Kidney capillary endothelial cell (primary cell): ENCODE results near the gene TRIM2.

ENCODE experiments used
- DNase-seq: peaks from one replicate; pipeline ENCODE4 v3.0.0-alpha.2; 2018; ENCODE audit warnings: low spot score

TRIM2 gene

DNA sequence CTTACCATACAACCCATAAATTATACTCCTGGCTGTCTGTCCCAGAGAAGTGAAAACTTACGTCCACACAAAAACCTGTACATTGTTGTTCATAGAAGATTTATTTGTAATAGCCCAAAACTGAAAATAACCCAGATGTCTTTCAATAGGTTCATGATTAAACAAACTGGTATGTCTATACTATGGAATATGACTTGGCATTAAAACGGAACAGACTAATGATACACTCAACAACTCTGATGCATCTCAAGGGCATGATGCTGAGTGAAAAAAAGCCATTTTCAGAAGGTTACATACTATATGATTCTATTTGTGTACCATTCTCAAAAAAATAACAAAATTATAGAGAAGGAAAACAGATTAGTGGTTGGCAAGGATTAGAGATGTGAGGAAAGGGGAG lies 128.7 kb downstream of the TRIM2 start:
- DNase-seq: no peak

DNA sequence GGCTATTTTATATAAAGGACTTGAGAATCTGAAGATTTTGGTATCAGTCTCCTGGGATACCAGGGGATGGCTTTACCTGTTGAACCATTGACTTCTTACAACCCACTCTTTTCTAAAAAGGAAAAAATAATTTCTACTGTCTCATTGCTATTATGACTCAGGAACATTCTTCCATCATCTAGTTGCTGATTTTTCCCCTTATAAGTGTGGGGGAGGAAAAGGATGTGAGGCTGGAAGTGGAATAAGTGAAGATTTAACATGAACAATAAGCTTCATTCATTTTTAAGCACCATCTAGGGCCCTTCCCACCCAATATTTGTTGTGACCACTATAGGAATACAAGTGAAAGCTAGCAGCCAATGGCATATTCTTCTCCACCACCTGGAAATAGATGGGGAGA lies 129.6 kb downstream of the TRIM2 start:
- no peak for DNase-seq

DNA sequence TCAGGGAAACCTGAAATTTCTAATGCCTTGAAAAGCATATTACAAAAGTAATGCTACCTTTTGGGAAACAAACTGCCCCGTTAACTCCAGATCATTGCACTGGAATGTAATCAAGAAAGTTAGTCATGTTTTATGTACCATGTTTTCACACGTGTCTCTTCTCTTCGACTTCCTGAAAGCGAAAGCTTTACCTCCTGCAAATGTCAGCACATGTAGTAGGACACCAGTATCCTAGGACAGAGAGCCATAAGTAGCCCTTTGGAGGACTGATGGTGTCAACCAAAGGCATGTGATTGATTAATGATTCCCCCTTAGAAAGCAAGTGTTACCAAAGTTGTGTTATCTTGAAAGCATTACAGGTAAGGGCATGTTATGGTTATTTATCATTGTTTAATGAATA lies 131.4 kb downstream of the TRIM2 start:
- DNase-seq: no peak

DNA sequence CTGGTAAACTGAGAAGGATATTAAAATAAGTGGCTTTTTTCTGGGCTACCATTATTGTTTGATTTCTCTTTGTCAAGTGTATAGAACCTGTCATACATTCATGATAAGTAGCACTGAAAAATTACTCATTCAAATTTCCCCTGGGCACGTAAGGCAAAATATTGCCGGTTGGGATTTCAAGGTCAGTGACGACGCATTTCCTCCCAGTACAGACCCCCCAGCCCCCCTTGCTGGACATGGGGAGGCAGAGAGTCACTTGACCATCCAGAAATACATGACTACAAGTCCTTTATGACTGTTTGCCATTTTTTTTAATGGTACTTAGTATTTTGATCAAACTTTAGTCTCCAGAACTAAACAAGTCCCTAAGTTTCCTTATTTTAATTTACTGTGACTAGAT lies 133.4 kb downstream of the TRIM2 start:
- peak; percentile 82 for DNase-seq

DNA sequence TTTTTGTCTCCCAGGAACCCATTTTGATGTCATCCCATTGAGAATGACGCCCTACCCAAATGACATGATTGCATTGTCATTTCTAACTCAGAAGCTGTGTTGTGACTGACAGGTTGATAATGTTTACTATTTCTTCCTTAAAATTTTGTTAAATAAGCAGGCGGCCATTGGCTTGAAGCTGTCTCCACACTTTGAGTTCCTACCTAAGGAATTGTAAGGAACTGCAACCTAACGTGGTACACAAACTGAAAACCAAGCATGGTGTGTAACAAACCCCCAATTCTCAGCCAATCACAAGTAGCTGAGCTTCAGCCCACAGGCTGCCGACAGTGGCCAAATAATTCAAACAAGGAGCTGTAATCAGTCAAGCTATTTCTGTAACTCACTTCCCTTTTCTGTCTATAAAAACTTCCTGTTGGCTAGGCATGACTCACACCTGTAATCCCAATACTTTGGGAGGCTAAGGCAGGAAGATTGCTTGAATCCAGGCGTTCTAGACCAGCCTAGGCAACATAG lies 137.4 kb downstream of the TRIM2 start:
- DNase-seq: peak; percentile 95

DNA sequence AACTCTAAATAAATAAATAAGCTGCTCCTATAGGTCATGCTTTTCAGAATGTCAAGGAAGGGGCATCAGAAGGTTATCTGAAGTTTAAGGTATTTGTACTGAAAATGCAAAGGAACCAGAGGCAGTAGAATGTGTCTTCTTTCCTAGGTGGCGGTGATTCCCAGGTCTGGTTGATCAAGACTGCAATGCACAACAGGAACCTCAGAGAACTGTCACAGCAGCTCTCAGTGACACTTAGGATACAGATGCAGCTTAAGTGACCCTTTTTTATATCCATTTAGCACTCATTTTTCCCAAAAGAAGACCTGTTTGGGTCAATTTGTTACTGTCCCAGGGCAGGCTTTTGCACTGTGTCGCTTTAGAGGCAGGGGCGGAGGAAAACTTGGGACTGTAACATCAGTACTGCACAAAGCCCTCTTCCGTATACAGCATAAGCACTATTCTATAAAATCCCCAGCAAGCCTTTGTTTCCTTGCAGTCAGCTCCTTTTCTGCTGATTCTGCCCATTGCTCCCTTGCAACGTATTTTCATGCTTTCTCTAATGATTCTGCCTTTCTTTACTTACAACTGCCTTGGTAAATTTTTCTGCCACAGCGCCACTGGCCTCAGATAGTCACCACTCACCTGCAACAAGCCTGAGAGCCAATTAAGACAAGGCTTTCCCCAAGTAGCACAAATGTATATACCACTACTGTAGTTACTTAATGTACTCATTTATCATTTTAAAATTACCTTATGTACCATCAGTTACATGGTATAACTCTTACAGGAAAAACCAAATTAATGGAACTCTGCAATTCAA lies 138.7 kb downstream of the TRIM2 start:
- no peak for DNase-seq

DNA sequence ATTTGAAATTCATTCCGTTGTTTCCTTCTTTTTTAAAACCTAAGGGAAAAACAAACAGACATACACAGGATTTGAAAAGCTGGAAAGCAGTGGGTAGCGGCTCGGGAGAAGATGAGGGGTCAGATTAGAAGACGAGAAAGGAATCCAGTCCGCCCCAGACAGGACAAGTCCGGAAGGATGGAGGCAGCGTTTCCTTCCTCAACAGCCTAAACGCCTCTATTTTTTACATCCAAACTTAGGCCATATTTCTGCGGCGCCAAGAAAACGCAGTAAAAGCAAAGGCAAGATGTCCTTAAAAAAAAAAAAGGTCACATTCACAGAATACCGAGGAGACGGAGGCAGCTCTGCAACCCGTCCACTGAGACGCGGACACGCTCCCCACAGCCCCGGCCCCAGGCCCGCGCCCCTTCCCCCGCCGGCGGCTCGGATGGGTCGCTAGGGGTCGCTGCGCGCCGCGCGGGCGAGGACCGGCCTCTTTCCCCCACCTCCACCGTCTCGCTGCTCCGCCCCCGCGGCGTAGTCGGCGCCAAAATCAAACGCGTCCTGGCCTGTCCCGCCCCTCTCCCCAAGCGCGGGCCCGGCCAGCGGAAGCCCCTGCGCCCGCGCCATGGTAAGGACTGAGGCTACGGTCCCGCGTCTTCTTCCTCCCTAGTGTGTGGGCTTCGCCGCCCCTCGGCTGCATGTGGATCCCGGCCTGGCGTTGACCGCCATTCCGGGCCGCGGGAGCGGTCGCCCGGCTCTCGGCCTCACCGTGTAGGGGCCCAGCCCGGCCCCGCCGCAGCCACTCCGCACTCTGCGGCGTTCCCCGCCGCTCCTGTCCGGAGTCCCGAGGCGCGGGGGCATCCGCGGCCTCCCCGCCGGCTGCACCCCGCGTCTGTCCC lies 140.1 kb downstream of the TRIM2 start, which contains the start of gene MND1:
MND1 (plus strand) TSS at position 558 of the 881 bp plus-strand sequence; CDS start at position 608, 50 bp downstream.
- DNase-seq: peak; percentile 80

DNA sequence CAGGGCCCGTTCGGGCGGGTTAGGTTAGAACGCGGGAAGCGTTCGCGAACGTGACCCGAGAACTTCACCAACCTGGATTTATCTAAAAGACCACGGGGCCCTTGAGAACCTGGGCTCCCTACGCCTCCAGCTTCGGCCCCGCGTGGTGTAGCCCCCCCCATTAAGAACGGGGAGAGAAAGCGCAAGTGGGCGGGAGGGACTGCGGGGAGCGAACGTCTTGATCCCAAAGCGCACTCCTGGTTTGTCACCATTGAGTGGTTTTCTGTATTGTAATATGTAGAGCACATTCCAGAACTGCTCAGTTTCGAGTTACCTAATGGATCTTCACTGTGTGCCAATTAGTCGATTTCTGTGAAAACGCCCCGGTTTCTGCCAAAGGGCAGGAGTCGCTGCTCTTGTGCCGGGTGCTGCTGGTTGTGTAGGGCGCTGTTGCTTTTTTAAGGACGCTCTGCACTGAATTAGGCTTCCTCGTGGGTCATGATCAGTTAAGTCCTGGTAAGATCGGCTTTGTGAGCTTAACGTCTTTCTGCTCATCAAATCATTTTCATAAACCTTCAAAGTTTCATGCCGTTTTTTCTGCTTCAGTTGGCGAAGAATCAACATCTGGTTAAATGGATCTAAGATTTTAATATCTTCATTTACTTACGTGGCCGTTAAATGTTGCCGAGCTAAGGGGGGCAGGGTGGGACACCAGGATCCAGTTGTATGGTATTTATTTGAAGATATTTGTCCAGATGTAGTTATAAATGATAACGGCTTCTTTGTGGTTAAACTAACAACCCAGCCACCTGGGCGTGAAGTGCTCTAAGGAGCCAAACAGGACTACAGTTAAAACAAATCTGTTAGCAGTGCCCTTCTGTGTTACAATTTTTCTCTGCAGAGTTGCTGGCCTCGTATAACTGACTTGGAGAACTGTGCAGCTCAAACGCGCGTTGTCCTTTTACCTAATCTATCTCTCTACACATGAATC lies 141.1 kb downstream of the TRIM2 start:
- no peak for DNase-seq

DNA sequence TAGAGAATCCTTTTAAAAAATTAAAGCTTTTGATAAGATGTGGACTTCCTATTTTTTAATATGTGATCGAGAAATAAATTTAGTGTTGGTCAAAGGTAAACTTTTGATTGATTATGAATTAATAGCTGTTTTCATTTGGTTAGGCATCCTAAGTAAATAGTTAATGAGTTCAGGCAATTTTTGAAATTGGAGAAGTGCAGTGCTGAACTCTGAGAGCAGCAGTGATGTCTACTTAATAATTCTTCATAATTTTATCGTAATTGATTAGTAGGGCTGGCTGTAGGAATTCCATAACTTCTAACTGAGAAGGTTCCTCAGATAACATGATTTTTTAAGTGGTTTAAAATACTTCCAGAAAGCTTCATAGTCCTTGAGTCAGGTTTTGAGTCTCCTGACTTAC lies 141.8 kb downstream of the TRIM2 start:
- DNase-seq: no peak

DNA sequence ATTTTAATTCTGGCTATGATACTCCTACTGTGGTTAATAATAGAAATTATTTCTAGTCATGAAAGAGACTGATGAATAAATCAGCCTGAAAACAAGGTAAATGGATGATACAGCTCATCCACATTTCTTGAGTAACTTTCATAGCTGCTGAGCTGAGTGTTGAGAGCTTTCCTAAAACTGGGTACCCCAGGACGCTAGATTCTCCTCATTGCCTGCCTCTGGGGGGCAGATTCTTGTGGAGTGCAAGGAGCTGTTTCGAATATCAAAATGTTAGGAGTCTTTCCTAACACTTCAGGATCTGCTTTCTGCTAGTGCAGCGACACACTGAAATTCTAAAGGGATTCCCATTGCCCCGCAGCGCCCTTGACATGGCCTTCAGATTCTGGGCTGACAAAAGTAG lies 142.3 kb downstream of the TRIM2 start:
- no peak for DNase-seq

DNA sequence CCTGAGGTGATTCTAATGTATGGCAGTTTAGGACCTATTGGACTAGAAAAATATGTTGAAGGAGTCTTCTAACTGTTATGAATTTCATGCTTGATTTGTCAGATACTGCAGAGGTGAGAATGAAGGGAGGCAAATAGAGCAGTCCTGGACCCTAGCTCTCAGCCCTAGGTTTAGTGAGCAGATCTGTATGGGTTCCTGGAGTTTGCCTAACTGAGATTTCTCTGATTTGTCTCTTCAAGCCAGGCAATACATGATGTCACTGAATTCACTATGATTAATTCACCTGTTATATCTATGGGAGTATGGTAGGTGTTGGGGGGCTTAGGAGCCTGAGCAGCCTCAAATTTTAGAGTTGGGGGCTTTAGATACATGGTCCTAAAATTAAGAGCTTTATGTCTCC lies 142.9 kb downstream of the TRIM2 start:
- no peak for DNase-seq

DNA sequence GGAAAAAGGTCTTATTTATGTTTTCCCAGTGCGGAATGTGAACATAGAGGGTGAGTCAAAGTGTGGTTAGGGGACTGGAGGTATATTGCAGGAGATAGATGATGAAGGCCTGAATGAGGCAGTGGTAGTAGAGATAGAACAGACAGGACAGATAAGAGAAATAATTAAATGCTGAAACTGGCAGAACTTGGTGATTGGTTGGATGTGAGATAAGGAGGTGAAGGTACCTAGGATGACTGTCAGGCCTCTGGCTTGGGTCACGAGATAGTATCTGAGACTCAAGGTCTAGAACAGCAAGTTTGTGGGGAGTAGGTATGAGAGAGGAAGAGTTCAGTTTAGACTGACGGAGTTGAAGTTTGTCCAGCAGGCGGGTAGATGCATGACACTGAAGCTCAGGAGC lies 143.8 kb downstream of the TRIM2 start:
- no peak for DNase-seq

DNA sequence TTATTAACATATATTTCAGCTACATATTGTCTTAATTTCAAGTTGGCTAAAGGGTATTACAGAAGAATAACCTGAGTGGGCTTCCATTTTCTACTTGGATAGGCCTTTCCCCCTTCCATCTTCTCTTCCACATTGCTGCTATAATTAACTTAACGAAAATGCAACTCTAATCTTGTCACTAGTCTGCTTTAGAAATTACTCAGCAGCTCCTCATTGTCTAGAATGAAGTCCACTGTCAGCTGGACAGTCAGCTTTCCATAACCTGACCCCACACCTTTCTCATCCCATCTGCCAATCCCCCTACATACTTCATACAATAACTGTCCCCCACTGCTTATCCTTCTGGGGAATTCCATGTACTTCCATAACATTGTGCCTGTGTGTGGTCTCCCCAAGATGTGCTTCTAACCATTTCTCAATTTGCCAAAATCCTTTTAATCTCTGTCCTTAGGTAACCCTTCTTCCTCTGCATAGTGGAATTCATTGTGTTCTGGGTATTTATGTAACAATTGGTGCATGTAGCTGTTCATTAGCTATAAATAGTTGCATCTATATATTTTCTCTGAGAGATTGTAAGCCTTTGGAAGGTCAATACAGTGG lies 145.1 kb downstream of the TRIM2 start:
- no peak for DNase-seq

DNA sequence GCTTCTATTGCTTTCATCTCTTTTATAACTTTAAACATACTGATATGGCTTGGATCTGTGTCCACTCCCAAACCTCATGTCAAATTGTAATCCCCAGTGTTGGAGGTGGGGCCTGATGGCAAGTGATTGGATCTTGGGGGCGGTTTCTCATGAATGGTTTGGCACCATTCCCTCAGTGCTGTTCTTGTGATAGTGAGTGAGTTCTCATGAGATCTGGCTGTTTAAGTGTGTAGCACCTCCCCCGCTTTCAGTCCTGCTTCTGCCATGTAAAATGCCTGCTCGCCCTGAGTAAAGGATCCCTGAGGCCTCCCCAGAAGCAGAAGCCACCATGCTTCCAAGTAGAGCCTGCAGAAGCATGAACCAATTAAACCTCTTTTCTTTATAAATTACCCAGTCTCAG lies 157.9 kb downstream of the TRIM2 start:
- no peak for DNase-seq

DNA sequence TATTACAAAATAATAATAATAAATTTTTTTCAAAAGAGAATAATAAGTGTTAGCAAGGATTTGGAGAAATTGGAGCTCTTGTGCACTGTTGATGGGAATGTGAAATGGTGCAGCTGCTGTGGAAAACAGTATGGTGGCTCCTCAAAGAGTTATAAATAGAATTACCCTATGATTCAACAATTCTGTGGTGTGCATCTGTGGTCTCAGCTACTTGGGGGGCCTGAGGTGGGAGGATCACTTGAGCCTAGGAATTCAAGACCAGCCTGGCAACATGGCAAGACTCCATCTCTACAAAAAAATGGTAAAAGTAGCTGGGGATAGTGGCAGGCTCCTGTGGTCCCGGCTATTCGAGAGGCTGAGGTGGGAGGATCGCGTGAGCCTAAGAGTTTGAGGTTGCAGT lies 159.8 kb downstream of the TRIM2 start:
- no peak for DNase-seq

DNA sequence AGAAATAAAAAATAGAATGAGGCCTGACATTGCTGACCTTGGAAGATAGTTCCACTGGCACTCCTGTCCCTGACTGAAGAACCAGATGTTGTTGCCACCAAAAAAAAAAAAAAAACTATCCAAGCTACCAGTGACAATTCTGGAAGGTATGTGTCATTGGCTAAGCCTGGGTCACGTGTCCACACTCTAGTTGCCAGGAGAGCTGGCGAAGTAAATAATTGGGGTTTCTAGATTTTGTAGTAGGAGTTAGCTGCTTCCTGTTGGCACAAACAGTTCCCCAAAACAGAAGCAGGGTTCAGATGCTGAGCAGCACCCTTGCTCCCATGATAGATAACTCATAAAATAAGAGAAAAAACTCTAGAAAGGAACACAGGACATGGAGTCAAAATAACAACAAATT lies 160.8 kb downstream of the TRIM2 start:
- DNase-seq: no peak

DNA sequence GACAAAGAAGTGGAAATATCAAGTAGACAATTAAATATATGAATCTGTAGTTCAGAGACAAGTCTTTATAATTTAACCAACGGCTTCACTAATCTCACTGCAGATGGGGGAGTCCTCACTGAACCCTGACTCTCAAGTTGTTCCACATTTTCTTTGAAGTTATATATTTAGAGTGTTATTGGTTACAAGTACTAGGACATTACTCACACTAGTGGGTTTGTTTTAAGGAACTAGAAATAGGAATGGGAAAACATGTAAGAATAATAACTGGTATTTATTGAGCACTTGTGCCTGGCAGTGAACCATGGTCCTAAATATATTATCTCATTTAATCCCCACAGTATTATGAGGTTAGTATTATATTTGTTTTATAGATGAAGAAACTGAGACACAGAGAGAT lies 162.2 kb downstream of the TRIM2 start:
- DNase-seq: no peak

DNA sequence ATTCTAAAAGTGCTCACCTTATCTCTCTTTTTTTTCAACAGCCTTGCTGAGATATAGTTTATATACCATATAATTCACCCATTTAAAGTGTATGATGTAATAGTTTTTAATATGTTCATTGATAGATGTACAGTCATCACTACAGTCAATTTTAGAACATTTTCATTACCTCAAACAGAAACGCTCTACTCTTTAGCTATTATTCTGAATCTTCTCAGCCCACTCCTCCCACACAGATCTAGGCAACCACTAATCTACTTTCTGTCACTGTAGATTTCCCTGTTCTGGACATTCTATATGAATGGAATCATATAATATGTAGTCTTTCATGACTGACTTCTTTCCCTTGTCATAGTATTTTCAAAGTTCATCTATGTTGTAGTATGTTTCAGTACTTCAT lies 162.8 kb downstream of the TRIM2 start:
- DNase-seq: no peak

DNA sequence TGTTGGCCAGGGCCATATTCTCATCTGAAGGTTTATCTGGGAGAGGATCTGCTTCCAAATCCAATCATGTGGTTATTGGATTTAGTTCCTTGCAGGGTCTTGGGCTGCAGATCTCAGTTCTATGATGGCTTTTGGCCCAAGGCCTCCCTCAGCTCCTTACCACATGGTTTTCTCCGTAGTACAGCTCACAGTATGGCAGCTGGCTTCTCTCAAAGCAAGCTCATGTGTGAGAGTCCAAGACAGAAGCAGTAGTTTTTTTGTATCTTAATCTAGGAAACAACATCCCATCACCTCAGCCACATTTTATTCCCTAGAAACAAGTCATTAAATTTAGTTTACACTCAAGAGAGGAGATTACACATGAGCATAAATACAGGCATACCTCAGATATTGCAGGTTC lies 164.8 kb downstream of the TRIM2 start:
- DNase-seq: no peak

DNA sequence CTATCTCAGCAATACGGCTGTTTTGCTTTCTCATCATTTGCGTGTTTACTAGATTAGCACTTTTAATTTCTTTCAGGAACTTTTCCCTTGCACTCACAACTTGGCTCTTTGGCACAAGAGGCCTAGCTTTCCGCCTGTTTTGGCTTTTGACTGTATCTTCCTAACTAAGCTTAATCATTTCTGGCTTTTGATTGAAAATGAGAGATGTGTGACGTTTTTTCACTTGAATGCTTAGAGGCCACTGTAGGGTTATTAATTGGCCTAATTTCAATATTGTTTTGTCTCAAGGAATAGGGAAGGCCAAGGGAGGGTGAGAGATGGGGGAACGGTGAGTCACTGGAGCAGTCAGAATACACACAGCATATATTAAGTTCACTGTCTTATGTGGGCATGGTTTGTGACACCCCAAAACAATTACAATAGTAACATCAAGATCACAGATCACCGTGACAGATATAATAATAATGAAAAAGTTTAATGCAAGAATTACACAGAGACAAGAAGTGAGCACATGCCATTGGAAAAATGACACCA lies 167.5 kb downstream of the TRIM2 start:
- DNase-seq: no peak

DNA sequence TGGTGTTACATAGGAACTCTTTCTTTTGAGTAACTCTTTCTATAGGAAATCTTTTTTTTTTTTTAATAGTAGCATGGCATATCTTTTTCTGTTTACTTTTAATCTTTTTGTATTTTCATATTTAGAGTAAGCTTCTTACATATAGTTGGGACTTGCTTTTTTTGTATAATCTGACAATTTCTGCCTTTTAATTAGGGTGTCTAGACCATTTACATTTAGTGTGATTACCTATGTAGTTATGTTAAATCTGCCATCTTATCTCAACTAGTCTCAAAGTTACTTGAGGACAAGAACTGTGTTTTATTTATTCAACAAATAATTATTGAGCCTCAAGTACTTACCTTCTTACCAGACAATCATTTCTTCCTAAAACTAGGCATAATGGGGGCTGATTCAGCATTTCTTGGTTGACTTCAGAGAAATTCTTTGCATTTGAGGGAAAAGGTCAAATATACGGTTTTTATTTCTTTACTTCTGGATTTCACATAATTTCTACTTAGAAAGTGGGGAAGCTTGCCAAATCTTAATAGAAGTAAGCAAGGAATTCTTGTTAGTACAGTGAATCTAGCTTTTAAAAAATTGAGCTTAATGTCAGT lies 168.8 kb downstream of the TRIM2 start:
- no peak for DNase-seq
